MM.1S (cell line): ENCODE measurements around the gene SART3.

Experiments used
- DNase-seq: peaks from one replicate; pipeline ENCODE4 v3.0.0-alpha.2; 2015
- H2AFZ ChIP-seq: fragments of 300-600 bp; sonication (generic); 2 replicates; pipeline ENCODE4 v1.6.0; 2016; ENCODE audit warnings: antibody characterized with exemption, low read length
- H3F3A ChIP-seq: fragments of 300-600 bp; sonication (generic); 2 replicates; pipeline ENCODE4 v1.6.1; 2016; ENCODE audit warnings: mild to moderate bottlenecking, antibody characterized with exemption, low read length, moderate library complexity, mixed read lengths; ENCODE audit not compliant: insufficient read depth
- H3K27ac ChIP-seq: fragments of 300-600 bp; sonication (generic); 2 replicates; pipeline ENCODE4 v1.5.1; 2016; ENCODE audit warnings: mild to moderate bottlenecking, low read length
- H3K27me3 ChIP-seq: fragments of 300-600 bp; sonication (generic); replicated peaks from 2 replicates; pipeline ENCODE4 v1.6.0; 2016; ENCODE audit warnings: low read length; ENCODE audit not compliant: insufficient read depth
- H3K36me3 ChIP-seq: fragments of 300-600 bp; sonication (generic); replicated peaks from 2 replicates; pipeline ENCODE4 v1.6.1; 2016; ENCODE audit warnings: mild to moderate bottlenecking, low read length, mixed read lengths; ENCODE audit not compliant: insufficient read depth
- H3K4me1 ChIP-seq: fragments of 300-600 bp; sonication (generic); 2 replicates; pipeline ENCODE4 v1.6.1; 2016; ENCODE audit warnings: low read length, mixed read lengths
- H3K4me2 ChIP-seq: fragments of 300-600 bp; sonication (generic); 2 replicates; pipeline ENCODE4 v1.6.0; 2016; ENCODE audit warnings: low read depth, low read length
- H3K4me3 ChIP-seq: fragments of 300-600 bp; sonication (generic); 2 replicates; pipeline ENCODE4 v1.5.1; 2016; ENCODE audit warnings: low read length, mixed read lengths
- H3K79me2 ChIP-seq: fragments of 300-600 bp; sonication (generic); 2 replicates; pipeline ENCODE4 v1.6.1; 2016; ENCODE audit warnings: mixed run types, low read length, mixed read lengths
- H3K9ac ChIP-seq: fragments of 300-600 bp; sonication (generic); 2 replicates; pipeline ENCODE4 v1.6.1; 2016; ENCODE audit warnings: low read length, mixed read lengths
- H3K9me2 ChIP-seq: fragments of 300-600 bp; sonication (generic); replicated peaks from 2 replicates; pipeline ENCODE4 v1.6.1; 2016; ENCODE audit warnings: mild to moderate bottlenecking, low read length, mixed read lengths; ENCODE audit not compliant: insufficient read depth
- H3K9me3 ChIP-seq: fragments of 300-600 bp; sonication (generic); replicated peaks from 2 replicates; pipeline ENCODE4 v1.6.1; 2016; ENCODE audit warnings: mild to moderate bottlenecking, low read length, mixed read lengths; ENCODE audit not compliant: insufficient read depth
- H4K20me1 ChIP-seq: fragments of 300-600 bp; sonication (generic); 2 replicates; pipeline ENCODE4 v1.6.1; 2016; ENCODE audit warnings: mild to moderate bottlenecking, low read length, moderate library complexity, mixed read lengths; ENCODE audit not compliant: insufficient read depth
- EZH2 ChIP-seq: fragments of 300-600 bp; sonication (generic); optimal IDR thresholded peaks from 2 replicates; pipeline ENCODE3; 2017; ENCODE audit warnings: low read depth, mild to moderate bottlenecking, antibody characterized with exemption, low read length, mixed read lengths
- EZH2phosphoT487 ChIP-seq: fragments of 300-600 bp; sonication (generic); IDR thresholded peaks from 2 replicates; pipeline ENCODE4 v1.6.1; 2018; ENCODE audit warnings: antibody characterized with exemption, low read length
- TF ChIP-seq, protein P1 (sequence below): fragments of 300-600 bp; sonication (generic); IDR thresholded peaks from 2 replicates; pipeline ENCODE4 v1.5.1; 2016; ENCODE audit warnings: antibody characterized with exemption, low read length, mixed read lengths

Gene SART3

DNA sequence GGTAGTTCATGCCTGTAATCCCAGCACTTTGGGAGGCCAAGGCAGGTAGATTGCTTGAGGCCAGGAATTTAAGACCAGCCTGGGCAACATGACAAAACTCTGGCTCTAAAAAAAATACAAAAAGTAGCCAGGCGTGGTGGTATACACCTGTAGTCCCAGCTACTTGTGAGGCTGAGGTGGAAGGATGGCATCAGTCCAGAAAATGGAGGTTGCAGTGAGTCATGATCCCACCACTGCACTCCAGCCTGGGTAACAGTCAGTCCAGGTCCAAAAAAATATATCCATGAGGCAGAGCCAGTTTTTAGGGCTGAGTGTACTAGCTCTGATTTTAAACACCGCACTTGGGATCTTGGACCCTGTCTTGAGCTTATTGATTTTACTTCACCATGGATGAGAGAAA, 76.5 kb downstream of the SART3 start:
- Histone ChIP-seq H3K9me3 (no peaks in the 10 kb centered on the region), H3K79me2 (no peaks in the 10 kb centered on the region), H4K20me1 (no peaks in the 10 kb centered on the region), H2AFZ (no peak overlapping the region), H3K36me3 (no peaks in the 10 kb centered on the region), H3F3A (no peaks in the 10 kb centered on the region), H3K27me3 (no peaks in the 10 kb centered on the region), H3K27ac (no peak overlapping the region), H3K4me1 (no peaks in the 10 kb centered on the region), H3K4me2 (no peak overlapping the region), H3K9me2 (no peaks in the 10 kb centered on the region), H3K9ac (no peak overlapping the region), H3K4me3 (no peak overlapping the region)
- TF ChIP-seq, protein P1, sequence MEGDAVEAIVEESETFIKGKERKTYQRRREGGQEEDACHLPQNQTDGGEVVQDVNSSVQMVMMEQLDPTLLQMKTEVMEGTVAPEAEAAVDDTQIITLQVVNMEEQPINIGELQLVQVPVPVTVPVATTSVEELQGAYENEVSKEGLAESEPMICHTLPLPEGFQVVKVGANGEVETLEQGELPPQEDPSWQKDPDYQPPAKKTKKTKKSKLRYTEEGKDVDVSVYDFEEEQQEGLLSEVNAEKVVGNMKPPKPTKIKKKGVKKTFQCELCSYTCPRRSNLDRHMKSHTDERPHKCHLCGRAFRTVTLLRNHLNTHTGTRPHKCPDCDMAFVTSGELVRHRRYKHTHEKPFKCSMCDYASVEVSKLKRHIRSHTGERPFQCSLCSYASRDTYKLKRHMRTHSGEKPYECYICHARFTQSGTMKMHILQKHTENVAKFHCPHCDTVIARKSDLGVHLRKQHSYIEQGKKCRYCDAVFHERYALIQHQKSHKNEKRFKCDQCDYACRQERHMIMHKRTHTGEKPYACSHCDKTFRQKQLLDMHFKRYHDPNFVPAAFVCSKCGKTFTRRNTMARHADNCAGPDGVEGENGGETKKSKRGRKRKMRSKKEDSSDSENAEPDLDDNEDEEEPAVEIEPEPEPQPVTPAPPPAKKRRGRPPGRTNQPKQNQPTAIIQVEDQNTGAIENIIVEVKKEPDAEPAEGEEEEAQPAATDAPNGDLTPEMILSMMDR: no peak
- TF ChIP-seq EZH2 (no peak), EZH2phosphoT487 (no peak)
- no peak for DNase-seq

DNA sequence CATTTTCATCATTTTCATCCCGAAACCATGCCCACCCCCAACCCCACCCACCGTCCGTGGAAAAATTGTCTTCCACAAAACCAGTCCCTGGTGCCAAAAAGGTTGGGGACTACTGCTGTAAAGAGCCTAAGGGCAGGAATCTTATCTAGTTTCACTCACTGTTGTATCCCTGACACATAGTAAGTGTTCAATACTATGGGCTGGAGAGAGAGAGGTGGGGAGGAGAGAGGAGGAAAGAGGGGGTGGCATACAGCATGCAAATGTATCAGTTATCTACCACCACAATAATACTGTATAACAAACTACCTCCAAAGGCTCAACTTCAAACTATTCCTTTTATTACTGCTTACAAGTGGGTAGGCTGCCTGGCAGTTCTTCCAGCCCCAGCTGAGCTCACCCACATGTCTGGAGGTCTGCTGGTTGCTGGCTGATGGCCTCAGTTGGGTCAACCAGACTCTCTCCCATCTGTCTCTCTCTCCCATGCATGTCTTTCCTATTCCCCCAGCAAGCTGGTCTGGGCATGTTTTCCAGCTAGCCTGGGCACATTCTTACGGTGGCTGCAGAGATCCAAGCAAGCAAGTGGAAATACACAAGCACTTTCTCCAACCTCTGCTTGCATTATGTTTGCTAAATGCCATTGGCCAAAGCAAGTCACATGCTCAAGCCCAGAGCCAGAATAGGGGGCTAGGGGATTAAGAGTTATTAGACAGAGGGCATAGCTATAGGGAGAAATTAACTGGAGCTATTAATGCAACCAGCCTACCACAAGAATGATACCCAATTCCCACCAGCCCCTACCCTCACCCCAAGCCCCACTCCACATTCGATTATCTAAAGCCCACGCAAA, 77.5 kb downstream of the SART3 start:
- no peaks in the 10 kb centered on the region for H3K9me2 ChIP-seq
- H3K9ac ChIP-seq: no peak overlapping the region
- H3K4me3 ChIP-seq: no peak overlapping the region
- H3K27ac ChIP-seq: no peak overlapping the region
- no peaks in the 10 kb centered on the region for H3K9me3 ChIP-seq
- H3K4me1 ChIP-seq: no peaks in the 10 kb centered on the region
- no peaks in the 10 kb centered on the region for H4K20me1 ChIP-seq
- H3K79me2 ChIP-seq: no peaks in the 10 kb centered on the region
- no peaks in the 10 kb centered on the region for H3K36me3 ChIP-seq
- H3K27me3 ChIP-seq: no peaks in the 10 kb centered on the region
- no peaks in the 10 kb centered on the region for H3F3A ChIP-seq
- no peak for DNase-seq
- H2AFZ ChIP-seq: no peak overlapping the region
- H3K4me2 ChIP-seq: no peak overlapping the region
- TF ChIP-seq EZH2: no peak
- no peak for TF ChIP-seq EZH2phosphoT487
- TF ChIP-seq, protein P1: no peak

DNA sequence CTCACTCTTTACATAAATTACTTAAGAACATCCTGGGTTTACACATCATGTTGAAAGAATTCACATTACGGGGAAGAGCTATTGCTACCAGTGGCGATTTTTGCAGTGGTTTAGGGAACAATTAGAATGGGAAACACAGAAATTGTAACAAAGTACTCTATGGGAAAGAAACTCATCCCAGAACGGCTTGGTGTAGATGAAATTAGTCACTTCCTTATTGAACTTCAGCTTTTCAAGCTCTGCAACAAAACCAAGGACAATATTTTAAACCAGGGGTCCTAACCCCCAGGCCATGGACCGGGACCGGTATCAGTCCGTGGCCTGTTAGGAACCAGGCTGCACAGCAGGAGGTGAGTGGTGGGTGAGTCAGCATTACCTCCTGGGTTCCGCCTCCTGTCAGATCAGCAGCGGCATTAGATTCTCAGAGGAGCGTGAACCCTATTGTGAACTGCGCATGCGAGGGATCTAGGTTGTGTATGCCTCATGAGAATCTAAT, 78.2 kb downstream of the SART3 start:
- Histone ChIP-seq H3F3A (no peaks in the 10 kb centered on the region), H3K9me2 (no peaks in the 10 kb centered on the region), H3K4me2 (no peak overlapping the region), H4K20me1 (no peaks in the 10 kb centered on the region), H3K4me1 (no peaks in the 10 kb centered on the region), H3K9me3 (no peaks in the 10 kb centered on the region), H3K36me3 (no peaks in the 10 kb centered on the region), H3K27me3 (no peaks in the 10 kb centered on the region), H3K9ac (no peak overlapping the region), H3K27ac (no peak overlapping the region), H3K79me2 (no peaks in the 10 kb centered on the region), H3K4me3 (no peak overlapping the region), H2AFZ (no peak overlapping the region)
- TF ChIP-seq EZH2 (no peak), EZH2phosphoT487 (no peak)
- TF ChIP-seq, protein P1: no peak
- no peak for DNase-seq
